HCT116 (cell line): ENCODE data around the gene BDNF. TPM values are rescaled to one million over a fixed set of nuclear protein-coding genes. Genes with fewer than 3 reads are reported as not detected.

Experiments used
- ATAC-seq: fragments of 200-7000 bp; cut with Tn5 transposase; 2 replicates; pipeline ENCODE4 v1.9.1; 2020; ENCODE audit warnings: mild to moderate bottlenecking, moderate library complexity
- BruUV-seq: library from RNA; stranded (reverse); fragments of 400-500 nt; replicated peaks from 2 replicates; lab custom pipeline; 2021; lab: Mats Ljungman, UMichigan
- CTCF ChIA-PET: fragments of 300-600 bp; sonication (Branson Sonifier 250); formaldehyde crosslinking; loops from one replicate; lab custom pipeline; 2021; ENCODE audit warnings: antibody characterized with exemption; lab: Charles Lee
- POLR2A ChIA-PET: fragments of 300-600, 350-600 bp; sonication (Branson Sonifier 250); formaldehyde crosslinking; loops from one replicate; lab custom pipeline; 2021; ENCODE audit warnings: antibody characterized with exemption; lab: Charles Lee
- RAD21 ChIA-PET, 2 experiments: fragments of 300-600 bp; sonication (Branson Sonifier 250); formaldehyde crosslinking; loops; one replicate each; lab custom pipeline; 2023; ENCODE audit warnings: low total read pairs in 2 of 2; ENCODE audit not compliant: uncharacterized antibody in 2 of 2, unreplicated experiment in 2 of 2, low non-redundant PET in 1 of 2; lab: Charles Lee
- DNase-seq: peaks from one replicate; pipeline ENCODE4 v3.0.0-alpha.2; 2010; ENCODE audit warnings: low read depth, low spot score
- H2AFZ ChIP-seq: fragments of 200-600 bp; shearing (Covaris generic), sonication (generic); 2 replicates; pipeline ENCODE4 v1.6.1; 2017; ENCODE audit warnings: low read depth, mixed run types, mixed read lengths, antibody characterized with exemption, low read length; ENCODE audit not compliant: poor library complexity, severe bottlenecking
- H3K27ac ChIP-seq: 2 replicates; pipeline ENCODE4 v1.5.1; 2012; ENCODE audit warnings: low read depth, low read length
- H3K27me3 ChIP-seq: fragments of 200-600 bp; sonication (generic); 2 replicates; pipeline ENCODE4 v1.6.1; 2016; ENCODE audit warnings: mixed run types, low read length, mixed read lengths; ENCODE audit not compliant: insufficient read depth
- H3K36me3 ChIP-seq, 2 experiments: fragments of 200-500 bp in 1 of 2; fragments of 200-600 bp in 1 of 2; sonication (Bioruptor generic) in 1 of 2; sonication (generic) in 1 of 2; 2 replicates each; pipeline versions ENCODE4 v1.5.1 to v1.6.1; 2014 to 2016; ENCODE audit warnings: low read length in 2 of 2, inconsistent platforms in 1 of 2, mixed read lengths in 1 of 2, mixed run types in 1 of 2; ENCODE audit not compliant: insufficient read depth in 2 of 2, control insufficient read depth in 1 of 2
- H3K4me1 ChIP-seq, 2 experiments: fragments of 200-600 bp in 1 of 2; sonication (generic) in 1 of 2; 2 replicates each; pipeline versions ENCODE4 v1.5.1 to v1.6.1; 2012 to 2017; ENCODE audit warnings: low read length in 2 of 2, inconsistent platforms in 1 of 2, mild to moderate bottlenecking in 1 of 2, mixed read lengths in 1 of 2, mixed run types in 1 of 2, moderate library complexity in 1 of 2; ENCODE audit not compliant: insufficient read depth in 2 of 2, control insufficient read depth in 1 of 2
- H3K4me2 ChIP-seq: fragments of 200-600 bp; sonication (generic); 2 replicates; pipeline ENCODE4 v1.6.1; 2017; ENCODE audit warnings: mixed run types, low read length, mixed read lengths
- H3K4me3 ChIP-seq, 2 experiments: fragments of 200-600 bp in 1 of 2; sonication (generic) in 1 of 2; replicated peaks in 1 of 2; 2 replicates each; pipeline ENCODE4 v1.5.1; 2011 to 2016; ENCODE audit warnings: low read length in 2 of 2, control low read depth in 1 of 2, low read depth in 1 of 2, mild to moderate bottlenecking in 1 of 2, mixed read lengths in 1 of 2, mixed run types in 1 of 2
- H3K79me2 ChIP-seq: fragments of 200-600 bp; sonication (generic); 2 replicates; pipeline ENCODE4 v1.6.1; 2017; ENCODE audit warnings: mild to moderate bottlenecking, mixed run types, low read length, moderate library complexity, mixed read lengths; ENCODE audit not compliant: insufficient read depth
- H3K9ac ChIP-seq: fragments of 200-600 bp; sonication (generic); 2 replicates; pipeline ENCODE4 v1.6.1; 2016; ENCODE audit warnings: low read length, mixed read lengths
- H3K9me2 ChIP-seq: fragments of 200-600 bp; sonication (generic), shearing (Covaris generic); 2 replicates; pipeline ENCODE4 v1.6.1; 2017; ENCODE audit warnings: mixed run types, mild to moderate bottlenecking, moderate library complexity; ENCODE audit not compliant: insufficient read depth
- H3K9me3 ChIP-seq, 2 experiments: fragments of 200-500 bp in 1 of 2; fragments of 200-600 bp in 1 of 2; sonication (Bioruptor generic) in 1 of 2; sonication (generic) in 1 of 2; 2 replicates each; pipeline ENCODE4 v1.6.1; 2014 to 2017; ENCODE audit warnings: low read length in 2 of 2, mixed read lengths in 2 of 2, inconsistent platforms in 1 of 2, low read depth in 1 of 2, mild to moderate bottlenecking in 1 of 2, mixed run types in 1 of 2, moderate library complexity in 1 of 2; ENCODE audit not compliant: control insufficient read depth in 1 of 2, insufficient read depth in 1 of 2
- H4K20me1 ChIP-seq: fragments of 200-600 bp; sonication (generic), shearing (Covaris generic); 2 replicates; pipeline ENCODE4 v1.6.1; 2017; ENCODE audit warnings: mixed run types, mild to moderate bottlenecking, moderate library complexity; ENCODE audit not compliant: insufficient read depth
- ATF3 ChIP-seq: IDR thresholded peaks from 2 replicates; pipeline ENCODE4 v1.6.1; 2012
- CBX3 ChIP-seq: IDR thresholded peaks from 2 replicates; pipeline ENCODE4 v1.6.1; 2012; ENCODE audit warnings: low read depth
- CEBPB ChIP-seq: IDR thresholded peaks from 2 replicates; pipeline ENCODE4 v1.6.1; 2012; ENCODE audit warnings: low read depth
- EGR1 ChIP-seq: IDR thresholded peaks from 2 replicates; pipeline ENCODE4 v1.6.1; 2012; ENCODE audit warnings: low read depth
- EZH2 ChIP-seq: fragments of 200-600 bp; sonication (generic); IDR thresholded peaks from 2 replicates; pipeline ENCODE4 v1.6.1; 2017; ENCODE audit warnings: antibody characterized with exemption, mixed run types
- EZH2phosphoT487 ChIP-seq: fragments of 200-600 bp; IDR thresholded peaks from 2 replicates; pipeline ENCODE4 v1.6.1; 2018; ENCODE audit warnings: antibody characterized with exemption, borderline replicate concordance
- FOSL1 ChIP-seq: IDR thresholded peaks from 2 replicates; pipeline ENCODE4 v1.6.1; 2012; ENCODE audit warnings: low read depth
- MAX ChIP-seq: IDR thresholded peaks from 2 replicates; pipeline ENCODE4 v1.6.1; 2012
- POLR2A ChIP-seq: IDR thresholded peaks from 2 replicates; pipeline ENCODE4 v1.7.0; 2011; ENCODE audit warnings: borderline replicate concordance; ENCODE audit not compliant: insufficient read depth, insufficient read length; ENCODE audit errors: extremely low read depth
- POLR2AphosphoS5 ChIP-seq: IDR thresholded peaks from 2 replicates; pipeline ENCODE4 v1.6.1; 2011; ENCODE audit warnings: mild to moderate bottlenecking, low read depth, low read length, moderate library complexity
- RAD21 ChIP-seq: IDR thresholded peaks from 2 replicates; pipeline ENCODE4 v1.6.1; 2012; ENCODE audit warnings: low read depth, mild to moderate bottlenecking
- SIN3A ChIP-seq: IDR thresholded peaks from 2 replicates; pipeline ENCODE4 v1.6.1; 2012; ENCODE audit warnings: low read depth
- SP1 ChIP-seq: IDR thresholded peaks from 2 replicates; pipeline ENCODE4 v1.6.1; 2012; ENCODE audit warnings: low read depth
- SRF ChIP-seq: IDR thresholded peaks from 2 replicates; pipeline ENCODE4 v1.6.1; 2012; ENCODE audit warnings: low read depth
- TCF7L2 ChIP-seq: IDR thresholded peaks from 2 replicates; pipeline ENCODE4 v1.7.0; 2011; ENCODE audit warnings: borderline replicate concordance, inconsistent platforms; ENCODE audit not compliant: insufficient read depth, insufficient read length; ENCODE audit errors: extremely low read depth
- YY1 ChIP-seq: IDR thresholded peaks from 2 replicates; pipeline ENCODE4 v1.6.1; 2011; ENCODE audit warnings: low read length, low read depth, moderate library complexity, mild to moderate bottlenecking; ENCODE audit not compliant: insufficient replicate concordance; ENCODE audit errors: extremely low read depth
- ZBTB33 ChIP-seq: IDR thresholded peaks from 2 replicates; pipeline ENCODE4 v1.6.1; 2011; ENCODE audit warnings: mild to moderate bottlenecking, low read length, moderate library complexity; ENCODE audit not compliant: insufficient replicate concordance; ENCODE audit errors: extremely low read depth
- ZFX ChIP-seq: fragments of 450-650 bp; IDR thresholded peaks from 2 replicates; pipeline ENCODE4 v1.6.1; 2017
- ZNF274 ChIP-seq: fragments of 200-500 bp; sonication (Bioruptor generic); IDR thresholded peaks from 2 replicates; pipeline ENCODE4 v1.6.1; 2014; ENCODE audit warnings: mild to moderate bottlenecking, low read depth, low read length, inconsistent platforms
- intact Hi-C: fragments of 100-400 bp; cut with micrococcal nuclease; formaldehyde crosslinking; loops from 2 replicates; pipeline ENCODE4 v1.10.0; 2022
- total RNA-seq: library from RNA; stranded (reverse); gene quantifications from one replicate; pipeline ENCODE4 v1.2.1, GENCODE V29; 2021; ENCODE audit not compliant: unreplicated experiment
- TF ChIP-seq, protein P1 (sequence below): IDR thresholded peaks from 2 replicates; pipeline ENCODE4 v1.6.1; 2012; ENCODE audit warnings: low read depth

The BDNF gene
- total RNA-seq, 1 experiment from 2014 or later: 22.0 TPM

DNA sequence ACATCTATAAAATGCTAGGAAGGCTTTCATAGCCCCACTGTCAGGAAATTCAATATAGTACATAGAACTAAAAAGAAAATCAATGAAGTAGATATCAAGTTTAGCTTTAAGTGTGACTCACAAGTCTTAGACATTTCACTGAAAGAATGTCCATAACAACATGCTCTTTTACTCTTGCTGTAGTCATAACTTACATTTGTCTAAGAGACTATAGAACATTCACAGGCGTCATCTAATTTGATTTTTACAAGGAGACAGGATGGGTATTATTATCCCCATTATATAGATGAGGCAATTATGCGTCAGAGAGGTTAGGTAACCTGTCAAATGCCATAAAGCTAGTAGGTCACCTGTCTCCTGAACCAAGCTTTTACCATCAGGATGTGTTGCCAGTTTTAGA lies 36.9 kb downstream of the BDNF start:
- no TSS peak for BruUV-seq
- Histone ChIP-seq H3K4me3 (no peak overlapping the region), H3K27me3 (no peaks in the 10 kb centered on the region), H3K36me3 (peaks cover 0 to 2% of the 10 kb centered on the region in 2 experiments; a peak in 1 of 4 replicates), H3K4me2 (no peak overlapping the region), H3K4me1 (no peaks in the 10 kb centered on the region), H3K27ac (no peak overlapping the region), H2AFZ (no peak overlapping the region), H3K79me2 (peaks cover 92% of the 10 kb centered on the region), H3K9me3 (no peaks in the 10 kb centered on the region), H3K9ac (no peak overlapping the region), H3K9me2 (no peaks in the 10 kb centered on the region), H4K20me1 (peaks cover 15% of the 10 kb centered on the region; the same call in 1 of the 2 replicates)
- ChIA-PET RAD21 (no interaction called here), POLR2A (no interaction called here), CTCF (no interaction called here)
- no peak for TF ChIP-seq ZBTB33
- TF ChIP-seq, protein P1, sequence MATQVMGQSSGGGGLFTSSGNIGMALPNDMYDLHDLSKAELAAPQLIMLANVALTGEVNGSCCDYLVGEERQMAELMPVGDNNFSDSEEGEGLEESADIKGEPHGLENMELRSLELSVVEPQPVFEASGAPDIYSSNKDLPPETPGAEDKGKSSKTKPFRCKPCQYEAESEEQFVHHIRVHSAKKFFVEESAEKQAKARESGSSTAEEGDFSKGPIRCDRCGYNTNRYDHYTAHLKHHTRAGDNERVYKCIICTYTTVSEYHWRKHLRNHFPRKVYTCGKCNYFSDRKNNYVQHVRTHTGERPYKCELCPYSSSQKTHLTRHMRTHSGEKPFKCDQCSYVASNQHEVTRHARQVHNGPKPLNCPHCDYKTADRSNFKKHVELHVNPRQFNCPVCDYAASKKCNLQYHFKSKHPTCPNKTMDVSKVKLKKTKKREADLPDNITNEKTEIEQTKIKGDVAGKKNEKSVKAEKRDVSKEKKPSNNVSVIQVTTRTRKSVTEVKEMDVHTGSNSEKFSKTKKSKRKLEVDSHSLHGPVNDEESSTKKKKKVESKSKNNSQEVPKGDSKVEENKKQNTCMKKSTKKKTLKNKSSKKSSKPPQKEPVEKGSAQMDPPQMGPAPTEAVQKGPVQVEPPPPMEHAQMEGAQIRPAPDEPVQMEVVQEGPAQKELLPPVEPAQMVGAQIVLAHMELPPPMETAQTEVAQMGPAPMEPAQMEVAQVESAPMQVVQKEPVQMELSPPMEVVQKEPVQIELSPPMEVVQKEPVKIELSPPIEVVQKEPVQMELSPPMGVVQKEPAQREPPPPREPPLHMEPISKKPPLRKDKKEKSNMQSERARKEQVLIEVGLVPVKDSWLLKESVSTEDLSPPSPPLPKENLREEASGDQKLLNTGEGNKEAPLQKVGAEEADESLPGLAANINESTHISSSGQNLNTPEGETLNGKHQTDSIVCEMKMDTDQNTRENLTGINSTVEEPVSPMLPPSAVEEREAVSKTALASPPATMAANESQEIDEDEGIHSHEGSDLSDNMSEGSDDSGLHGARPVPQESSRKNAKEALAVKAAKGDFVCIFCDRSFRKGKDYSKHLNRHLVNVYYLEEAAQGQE: no peak
- no peak for TF ChIP-seq ATF3
- TF ChIP-seq EZH2phosphoT487: no peak
- no peak for TF ChIP-seq SIN3A
- TF ChIP-seq ZFX: no peak
- no peak for TF ChIP-seq EZH2
- TF ChIP-seq EGR1: no peak
- TF ChIP-seq CBX3: no peak
- TF ChIP-seq FOSL1: no peak
- no peak for TF ChIP-seq POLR2AphosphoS5
- TF ChIP-seq TCF7L2: no peak
- no peak for TF ChIP-seq MAX
- no peak for TF ChIP-seq YY1
- TF ChIP-seq SP1: no peak
- TF ChIP-seq RAD21: no peak
- no peak for TF ChIP-seq ZNF274
- TF ChIP-seq POLR2A: no peak
- no peak for TF ChIP-seq SRF
- no peak for TF ChIP-seq CEBPB
- no peak for ATAC-seq
- no peak for DNase-seq
- intact Hi-C loops: no loop called here
